DND-41 (cell line): ENCODE measurements around the gene GTF3C1.
A peak's percentile ranks its signal among the peaks of the same experiment; 100 is the strongest.

ENCODE experiments used
- ATAC-seq: fragments of 200-7000 bp; cut with Tn5 transposase; 3 replicates; pipeline ENCODE4 v1.9.1; 2021; ENCODE audit warnings: low read depth; ENCODE audit not compliant: insufficient read depth
- DNase-seq: peaks from one replicate; pipeline ENCODE4 v3.0.0-alpha.2; 2020
- H2AFZ ChIP-seq: 2 replicates; pipeline ENCODE4 v1.6.0; 2012; ENCODE audit warnings: low read depth, low read length
- H3K27ac ChIP-seq: 2 replicates; pipeline ENCODE4 v1.5.1; 2012; ENCODE audit warnings: low read length, inconsistent platforms
- H3K27me3 ChIP-seq: fragments of 200-600 bp; sonication (generic); 2 replicates; pipeline ENCODE4 v1.6.0; 2012; ENCODE audit warnings: low read length, mild to moderate bottlenecking, inconsistent platforms; ENCODE audit not compliant: insufficient read depth, poor library complexity
- H3K36me3 ChIP-seq: 2 replicates; pipeline ENCODE4 v1.5.1; 2012; ENCODE audit warnings: low read length, inconsistent platforms; ENCODE audit not compliant: insufficient read depth
- H3K4me1 ChIP-seq: 2 replicates; pipeline ENCODE4 v1.5.1; 2012; ENCODE audit warnings: mild to moderate bottlenecking, low read length; ENCODE audit not compliant: insufficient read depth
- H3K4me2 ChIP-seq: 2 replicates; pipeline ENCODE4 v1.6.0; 2012; ENCODE audit warnings: mild to moderate bottlenecking, moderate library complexity, low read length, inconsistent platforms; ENCODE audit not compliant: insufficient read depth
- H3K4me3 ChIP-seq, 2 experiments: fragments of 200-600 bp in 1 of 2; shearing (Covaris generic) in 1 of 2; 2 replicates each; pipeline ENCODE4 v1.5.1; 2012 to 2016; ENCODE audit warnings: inconsistent platforms in 2 of 2, low read length in 2 of 2, mild to moderate bottlenecking in 2 of 2, low read depth in 1 of 2, moderate library complexity in 1 of 2
- H3K79me2 ChIP-seq: 2 replicates; pipeline ENCODE4 v1.6.0; 2012; ENCODE audit warnings: low read length, inconsistent platforms; ENCODE audit not compliant: insufficient read depth
- H3K9ac ChIP-seq: 2 replicates; pipeline ENCODE4 v1.6.0; 2012; ENCODE audit warnings: low read depth, mild to moderate bottlenecking, inconsistent platforms, low read length, moderate library complexity
- H3K9me3 ChIP-seq: 2 replicates; pipeline ENCODE4 v1.5.1; 2012; ENCODE audit warnings: low read length, moderate library complexity, mild to moderate bottlenecking, inconsistent platforms; ENCODE audit not compliant: insufficient read depth, severe bottlenecking
- H4K20me1 ChIP-seq: 2 replicates; pipeline ENCODE4 v1.6.0; 2012; ENCODE audit warnings: low read length; ENCODE audit not compliant: insufficient read depth
- EZH2 ChIP-seq: IDR thresholded peaks from 3 replicates; pipeline ENCODE4 v1.6.1; 2012; ENCODE audit warnings: borderline replicate concordance, low read depth, mild to moderate bottlenecking, moderate library complexity, low read length, inconsistent platforms; ENCODE audit not compliant: severe bottlenecking
- TF ChIP-seq, protein P1 (sequence below): IDR thresholded peaks from 2 replicates; pipeline ENCODE4 v1.5.1; 2012; ENCODE audit warnings: borderline replicate concordance, low read length, moderate library complexity, mild to moderate bottlenecking; ENCODE audit not compliant: poor library complexity, severe bottlenecking; ENCODE audit errors: extremely low read depth

Gene GTF3C1

GRCh38 chr16:27448532-27449433 lies 100.9 kb downstream of the GTF3C1 start:
- no peak overlapping the region for H3K4me2 ChIP-seq
- H4K20me1 ChIP-seq = no peaks in the 10 kb centered on the region
- no peak for TF ChIP-seq EZH2
- TF ChIP-seq, protein P1, sequence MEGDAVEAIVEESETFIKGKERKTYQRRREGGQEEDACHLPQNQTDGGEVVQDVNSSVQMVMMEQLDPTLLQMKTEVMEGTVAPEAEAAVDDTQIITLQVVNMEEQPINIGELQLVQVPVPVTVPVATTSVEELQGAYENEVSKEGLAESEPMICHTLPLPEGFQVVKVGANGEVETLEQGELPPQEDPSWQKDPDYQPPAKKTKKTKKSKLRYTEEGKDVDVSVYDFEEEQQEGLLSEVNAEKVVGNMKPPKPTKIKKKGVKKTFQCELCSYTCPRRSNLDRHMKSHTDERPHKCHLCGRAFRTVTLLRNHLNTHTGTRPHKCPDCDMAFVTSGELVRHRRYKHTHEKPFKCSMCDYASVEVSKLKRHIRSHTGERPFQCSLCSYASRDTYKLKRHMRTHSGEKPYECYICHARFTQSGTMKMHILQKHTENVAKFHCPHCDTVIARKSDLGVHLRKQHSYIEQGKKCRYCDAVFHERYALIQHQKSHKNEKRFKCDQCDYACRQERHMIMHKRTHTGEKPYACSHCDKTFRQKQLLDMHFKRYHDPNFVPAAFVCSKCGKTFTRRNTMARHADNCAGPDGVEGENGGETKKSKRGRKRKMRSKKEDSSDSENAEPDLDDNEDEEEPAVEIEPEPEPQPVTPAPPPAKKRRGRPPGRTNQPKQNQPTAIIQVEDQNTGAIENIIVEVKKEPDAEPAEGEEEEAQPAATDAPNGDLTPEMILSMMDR = no peak
- H3K9ac ChIP-seq = no peak overlapping the region
- H3K27me3 ChIP-seq = no peaks in the 10 kb centered on the region
- H3K79me2 ChIP-seq = no peaks in the 10 kb centered on the region
- DNase-seq (no peak), ATAC-seq (no peak)
- H3K27ac ChIP-seq = peak overlapping the region; percentile 16; the same call in 1 of the 2 replicates
- no peak overlapping the region for H2AFZ ChIP-seq
- no peak overlapping the region for H3K4me3 ChIP-seq
- H3K4me1 ChIP-seq = peaks cover 22% of the 10 kb centered on the region
- H3K36me3 ChIP-seq = no peaks in the 10 kb centered on the region
- peaks cover 6% of the 10 kb centered on the region for H3K9me3 ChIP-seq

DNA sequence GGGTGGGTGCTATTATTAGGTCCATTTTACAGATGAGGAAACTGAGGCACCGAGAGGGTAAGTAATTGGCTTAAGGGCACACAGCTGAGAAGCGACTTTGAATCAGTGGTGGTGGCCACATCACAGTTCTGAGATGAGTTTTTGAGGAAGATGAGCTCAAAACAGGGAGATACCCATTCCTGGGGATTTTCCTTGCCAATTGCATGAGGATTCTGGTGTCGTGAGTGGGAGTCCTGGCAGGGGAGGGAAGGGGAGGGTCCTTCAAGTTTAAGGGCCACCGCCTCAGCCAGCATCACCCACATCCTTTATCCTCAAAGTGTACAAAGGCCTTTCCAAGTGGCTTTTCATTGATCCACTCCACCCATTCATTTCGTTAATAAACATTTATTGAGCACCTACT lies 102.4 kb downstream of the GTF3C1 start:
- no peak overlapping the region for H3K4me3 ChIP-seq
- H4K20me1 ChIP-seq = no peaks in the 10 kb centered on the region
- TF ChIP-seq, protein P1 = no peak
- no peak for TF ChIP-seq EZH2
- peaks cover 6% of the 10 kb centered on the region for H3K9me3 ChIP-seq
- no peaks in the 10 kb centered on the region for H3K79me2 ChIP-seq
- no peak for DNase-seq
- H3K36me3 ChIP-seq = no peaks in the 10 kb centered on the region
- H3K4me1 ChIP-seq = peaks cover 22% of the 10 kb centered on the region
- ATAC-seq = no peak
- H3K9ac ChIP-seq = no peak overlapping the region
- H3K27me3 ChIP-seq = no peaks in the 10 kb centered on the region
- no peak overlapping the region for H3K4me2 ChIP-seq
- H3K27ac ChIP-seq = peak overlapping the region; percentile 49; the same call in 1 of the 2 replicates
- no peak overlapping the region for H2AFZ ChIP-seq

- no peaks in the 10 kb centered on the region for H3K79me2 ChIP-seq
- H3K4me3 ChIP-seq = no peak overlapping the region
- H3K9ac ChIP-seq = no peak overlapping the region
- peaks cover 22% of the 10 kb centered on the region for H3K4me1 ChIP-seq
- no peaks in the 10 kb centered on the region for H4K20me1 ChIP-seq
- H3K36me3 ChIP-seq = no peaks in the 10 kb centered on the region
- no peak overlapping the region for H2AFZ ChIP-seq
- H3K27ac ChIP-seq = peak overlapping the region; percentile 49
- ATAC-seq (peak; percentile 99), DNase-seq (peak; percentile 86)
- peaks cover 6% of the 10 kb centered on the region for H3K9me3 ChIP-seq
- TF ChIP-seq, protein P1 = peak; percentile 4
- no peak for TF ChIP-seq EZH2
- no peaks in the 10 kb centered on the region for H3K27me3 ChIP-seq
- H3K4me2 ChIP-seq = peak overlapping the region; percentile 40; the same call in 1 of the 2 replicates
Observed at GRCh38 chr16:27446721-27447120, 103.0 kb downstream of the GTF3C1 start.
